Stimulated activated naive CD8-positive, alpha-beta T cell treated with anti-CD3 and anti-CD28 coated beads, Interleukin-15, Interleukin-2, amounts not matched to agents 100 ng/mL and 50 ng/mL, for 24 hours (primary cell): Measurements from ENCODE around the gene ST6GALNAC6.

Source experiments
- H3K27ac Mint-ChIP-seq: one replicate; pipeline ENCODE4 v1.8.0; 2021; ENCODE audit warnings: mild to moderate bottlenecking, mixed read lengths
- H3K27me3 Mint-ChIP-seq: one replicate; pipeline ENCODE4 v1.8.0; 2021; ENCODE audit warnings: mixed read lengths
- H3K36me3 Mint-ChIP-seq: one replicate; pipeline ENCODE4 v1.8.0; 2021; ENCODE audit warnings: low read depth, mixed read lengths
- H3K4me1 Mint-ChIP-seq: one replicate; pipeline ENCODE4 v1.8.0; 2021; ENCODE audit warnings: low read depth, mixed read lengths
- H3K4me3 Mint-ChIP-seq: one replicate; pipeline ENCODE4 v1.8.0; 2021; ENCODE audit warnings: mild to moderate bottlenecking, mixed read lengths
- H3K9me3 Mint-ChIP-seq: one replicate; pipeline ENCODE4 v1.8.0; 2021; ENCODE audit warnings: mixed read lengths

The ST6GALNAC6 gene

DNA sequence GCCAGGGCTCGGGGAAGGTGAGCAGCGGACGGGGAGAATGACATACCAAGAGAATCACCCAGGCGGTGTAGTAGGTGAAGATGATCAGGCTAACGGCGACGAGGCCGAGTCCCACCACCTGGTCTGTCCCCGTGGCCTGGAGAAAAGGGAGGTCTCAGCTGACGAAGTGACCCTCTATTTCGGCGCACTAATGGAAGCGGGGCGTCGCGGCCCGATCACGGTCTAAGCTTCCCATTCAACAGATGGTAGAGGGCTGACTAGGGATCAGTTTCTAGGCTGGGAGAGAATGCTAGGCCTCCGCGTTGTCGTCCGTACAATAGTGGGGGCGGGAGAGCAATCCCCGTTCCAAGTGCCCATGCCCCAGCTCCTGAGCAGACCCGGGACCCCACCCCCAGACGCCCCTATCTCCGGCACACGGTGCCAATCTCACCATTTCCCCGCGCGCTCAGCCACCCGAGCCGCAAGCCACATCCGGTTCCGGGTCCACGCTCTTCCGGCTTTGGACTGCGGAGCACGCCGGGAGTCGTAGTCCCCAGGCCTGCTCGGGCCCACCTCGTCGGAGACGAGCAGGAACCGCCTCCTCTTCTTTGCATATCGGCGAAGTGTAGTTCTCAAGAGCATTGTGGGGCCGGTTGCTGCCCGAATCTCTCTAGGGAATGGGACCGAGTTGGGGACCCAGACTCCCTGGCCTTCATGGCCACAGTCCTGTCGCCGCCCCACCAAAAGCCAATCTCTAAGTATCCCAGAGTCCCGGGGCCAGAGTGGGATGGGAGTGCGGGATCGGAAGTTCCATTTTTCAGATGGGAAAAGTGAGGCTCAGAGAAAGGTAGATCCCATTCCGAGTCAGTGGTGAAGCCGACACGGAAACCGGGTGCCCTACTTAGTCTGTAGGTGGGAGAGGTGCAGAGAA is 38.2 kb upstream of the ST6GALNAC6 start, which contains the start of gene DPM2:
TSS of gene DPM2 (minus strand) at position 467 of the 910 bp plus-strand sequence. CDS start at position 433, 34 bp downstream.
- Mint-ChIP-seq H3K27me3 (no peaks in the 10 kb centered on the region), H3K4me1 (peaks cover 44% of the 10 kb centered on the region), H3K4me3 (peak within 1 kb of the TSS; percentile 92), H3K9me3 (no peaks in the 10 kb centered on the region), H3K36me3 (peaks cover 16% of the 10 kb centered on the region), H3K27ac (peak within 1 kb of the TSS; percentile 87)

DNA sequence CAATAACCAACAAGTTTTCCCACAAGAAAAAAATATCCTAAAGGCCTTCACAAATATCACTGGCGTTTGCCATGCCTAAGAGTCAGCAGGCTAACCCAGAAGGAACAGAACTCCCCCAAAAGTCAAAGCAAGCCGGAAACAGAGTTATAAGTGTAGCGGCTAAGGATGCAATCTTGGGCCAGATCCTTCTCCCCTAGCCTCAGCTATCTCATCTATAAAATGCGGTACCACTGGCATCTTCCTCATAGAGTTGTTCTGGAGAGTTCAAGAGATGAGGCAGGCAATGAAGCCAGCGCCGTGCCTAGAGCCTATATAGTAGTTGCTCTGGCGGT is 37.6 kb upstream of the ST6GALNAC6 start:
- peaks cover 40% of the 10 kb centered on the region for H3K4me1 Mint-ChIP-seq
- no peaks in the 10 kb centered on the region for H3K9me3 Mint-ChIP-seq
- peak overlapping the region; percentile 87 for H3K27ac Mint-ChIP-seq
- H3K27me3 Mint-ChIP-seq = no peaks in the 10 kb centered on the region
- peak overlapping the region; percentile 92 for H3K4me3 Mint-ChIP-seq
- peaks cover 16% of the 10 kb centered on the region for H3K36me3 Mint-ChIP-seq

DNA sequence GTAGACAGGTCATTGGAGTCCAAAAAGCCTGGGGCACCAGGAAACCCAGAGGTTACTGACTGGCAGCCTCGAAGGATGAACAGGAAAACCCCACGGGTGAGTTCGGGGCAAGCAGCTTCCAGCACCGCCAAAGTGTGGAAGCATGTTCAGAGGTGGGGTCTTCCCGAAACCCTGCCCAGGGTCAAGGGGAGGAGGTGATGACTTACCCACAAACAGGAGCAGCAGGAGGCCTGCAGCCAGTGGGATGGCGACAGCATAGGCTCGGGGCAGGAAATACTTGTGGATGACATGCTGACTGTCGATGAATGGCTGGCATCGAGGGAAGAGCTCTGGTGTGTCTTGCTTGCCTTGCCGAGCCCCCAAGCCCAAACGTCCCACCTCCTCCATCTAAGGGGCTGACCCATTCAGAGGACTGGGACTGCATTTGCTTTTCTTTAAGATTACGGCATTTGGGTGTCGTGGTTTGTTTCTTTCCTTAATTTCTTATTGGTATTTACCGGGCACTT is 37.0 kb upstream of the ST6GALNAC6 start:
- Mint-ChIP-seq H3K4me3 (peak overlapping the region; percentile 92), H3K4me1 (peaks cover 43% of the 10 kb centered on the region), H3K9me3 (no peaks in the 10 kb centered on the region), H3K27me3 (no peaks in the 10 kb centered on the region), H3K27ac (peak overlapping the region; percentile 87), H3K36me3 (peaks cover 16% of the 10 kb centered on the region)

DNA sequence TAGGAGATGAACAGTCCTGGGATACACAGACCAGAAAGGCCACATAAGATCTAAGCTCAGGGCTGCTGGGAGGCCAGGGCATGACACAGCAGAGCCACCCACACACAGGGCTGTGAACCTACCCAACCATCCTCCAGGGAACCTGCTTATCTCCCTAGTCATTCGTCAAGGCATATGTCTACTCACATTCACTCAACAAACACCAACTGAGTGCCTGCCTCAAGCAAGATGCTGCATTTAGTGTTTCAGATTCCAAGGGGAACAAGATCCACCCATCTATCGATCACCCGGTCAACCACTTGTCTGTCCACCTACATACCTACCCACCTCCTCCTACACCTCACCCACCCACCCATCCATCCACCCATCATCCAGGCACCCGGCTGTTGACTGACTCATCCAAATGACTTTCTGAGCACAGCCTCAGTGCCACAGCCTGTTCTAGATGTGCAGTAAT is 36.4 kb upstream of the ST6GALNAC6 start:
- H3K36me3 Mint-ChIP-seq = peaks cover 16% of the 10 kb centered on the region
- H3K27ac Mint-ChIP-seq = peak overlapping the region; percentile 87
- peaks cover 49% of the 10 kb centered on the region for H3K4me1 Mint-ChIP-seq

DNA sequence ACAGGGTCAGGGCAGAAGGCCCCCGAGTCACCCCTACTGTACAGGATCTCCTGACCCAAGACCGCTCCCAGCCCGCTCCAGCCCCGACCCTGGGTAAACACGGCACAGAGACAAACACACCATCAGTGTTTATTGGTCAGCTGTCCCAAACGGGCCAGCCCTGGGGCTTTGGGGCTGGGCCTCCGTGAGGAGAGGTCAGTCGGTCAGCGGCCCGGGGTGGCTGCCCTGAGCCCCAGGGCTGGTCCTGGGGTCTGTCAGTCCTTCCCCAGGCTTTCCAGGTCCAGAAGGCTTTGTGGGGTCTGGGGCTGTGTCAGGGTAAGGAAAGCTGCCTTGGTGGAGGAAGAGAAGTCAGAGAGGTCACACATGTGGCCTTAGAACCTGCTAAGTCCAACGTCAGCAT is 35.6 kb upstream of the ST6GALNAC6 start:
- Mint-ChIP-seq H3K4me1 (peaks cover 53% of the 10 kb centered on the region), H3K9me3 (no peaks in the 10 kb centered on the region), H3K27me3 (no peaks in the 10 kb centered on the region), H3K27ac (no peak overlapping the region), H3K36me3 (peaks cover 16% of the 10 kb centered on the region), H3K4me3 (no peak overlapping the region)

More for the DNA sequence above, 36.4 kb upstream of the ST6GALNAC6 start:
- Mint-ChIP-seq H3K9me3 (no peaks in the 10 kb centered on the region), H3K4me3 (peak overlapping the region; percentile 92), H3K27me3 (no peaks in the 10 kb centered on the region)

DNA sequence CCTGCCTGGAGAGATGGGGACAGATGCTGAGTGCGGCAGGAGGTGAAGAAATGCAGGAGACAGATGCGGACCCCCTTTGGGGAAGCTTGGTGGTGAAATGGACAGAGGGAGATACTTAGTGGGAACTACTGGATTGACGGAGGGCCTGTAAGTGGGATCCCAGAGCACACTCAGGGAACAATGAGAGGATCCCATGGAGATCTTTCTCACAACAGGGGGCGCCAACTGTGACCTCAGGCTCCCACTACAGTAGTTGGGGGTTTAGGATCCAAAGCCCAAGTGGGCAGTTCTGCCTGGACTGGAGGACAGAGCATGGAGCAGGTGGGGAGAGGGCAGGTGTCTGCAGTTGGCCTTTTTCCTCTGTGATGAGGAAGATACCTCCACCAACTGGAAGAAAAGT is 34.8 kb upstream of the ST6GALNAC6 start:
- peaks cover 55% of the 10 kb centered on the region for H3K4me1 Mint-ChIP-seq
- no peaks in the 10 kb centered on the region for H3K9me3 Mint-ChIP-seq
- H3K36me3 Mint-ChIP-seq = peaks cover 16% of the 10 kb centered on the region
- no peaks in the 10 kb centered on the region for H3K27me3 Mint-ChIP-seq
- peak overlapping the region; percentile 54 for H3K4me3 Mint-ChIP-seq
- H3K27ac Mint-ChIP-seq = no peak overlapping the region

DNA sequence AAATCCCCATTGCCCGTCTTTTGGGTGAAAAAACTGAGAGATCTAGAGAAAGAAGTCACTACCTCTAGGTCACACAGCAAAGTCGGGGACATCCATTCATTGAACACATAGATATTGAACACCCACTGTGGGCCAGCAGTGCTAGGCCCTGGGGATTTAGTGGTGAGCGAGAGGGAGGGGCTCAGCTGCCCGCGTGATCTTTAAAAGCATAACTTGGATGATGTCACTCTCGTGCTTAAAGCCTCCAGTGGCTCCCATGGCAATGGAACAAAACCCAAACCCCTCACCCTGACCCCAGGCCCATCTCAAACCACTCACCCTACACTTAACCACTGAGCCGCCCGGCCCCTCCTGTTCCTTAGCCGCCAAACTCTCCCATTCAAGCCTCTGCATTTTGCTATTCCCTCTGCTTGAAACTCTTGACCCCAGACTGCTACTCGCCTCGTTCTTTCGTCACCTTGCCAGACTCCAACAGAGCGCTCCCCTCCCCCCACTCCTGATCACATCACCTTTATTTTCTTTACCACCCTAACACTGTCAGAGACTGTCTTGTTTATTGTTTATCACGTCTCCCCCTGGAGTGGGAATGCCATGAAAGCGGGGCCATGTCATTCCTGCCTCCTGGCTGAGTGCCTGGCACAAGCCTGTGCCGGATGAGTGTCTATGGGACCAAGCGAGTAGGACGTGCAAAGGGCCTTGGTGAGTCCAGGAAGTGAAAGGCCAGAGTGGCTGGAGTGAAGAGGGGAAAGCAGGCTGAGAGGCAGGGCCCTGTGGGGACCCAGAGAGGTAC is 31.9 kb upstream of the ST6GALNAC6 start:
- peaks cover 11% of the 10 kb centered on the region for H3K36me3 Mint-ChIP-seq
- peaks cover 4% of the 10 kb centered on the region for H3K27me3 Mint-ChIP-seq
- peak overlapping the region; percentile 7 for H3K27ac Mint-ChIP-seq
- peaks cover 44% of the 10 kb centered on the region for H3K4me1 Mint-ChIP-seq
- H3K4me3 Mint-ChIP-seq = peak overlapping the region; percentile 66
- no peaks in the 10 kb centered on the region for H3K9me3 Mint-ChIP-seq

DNA sequence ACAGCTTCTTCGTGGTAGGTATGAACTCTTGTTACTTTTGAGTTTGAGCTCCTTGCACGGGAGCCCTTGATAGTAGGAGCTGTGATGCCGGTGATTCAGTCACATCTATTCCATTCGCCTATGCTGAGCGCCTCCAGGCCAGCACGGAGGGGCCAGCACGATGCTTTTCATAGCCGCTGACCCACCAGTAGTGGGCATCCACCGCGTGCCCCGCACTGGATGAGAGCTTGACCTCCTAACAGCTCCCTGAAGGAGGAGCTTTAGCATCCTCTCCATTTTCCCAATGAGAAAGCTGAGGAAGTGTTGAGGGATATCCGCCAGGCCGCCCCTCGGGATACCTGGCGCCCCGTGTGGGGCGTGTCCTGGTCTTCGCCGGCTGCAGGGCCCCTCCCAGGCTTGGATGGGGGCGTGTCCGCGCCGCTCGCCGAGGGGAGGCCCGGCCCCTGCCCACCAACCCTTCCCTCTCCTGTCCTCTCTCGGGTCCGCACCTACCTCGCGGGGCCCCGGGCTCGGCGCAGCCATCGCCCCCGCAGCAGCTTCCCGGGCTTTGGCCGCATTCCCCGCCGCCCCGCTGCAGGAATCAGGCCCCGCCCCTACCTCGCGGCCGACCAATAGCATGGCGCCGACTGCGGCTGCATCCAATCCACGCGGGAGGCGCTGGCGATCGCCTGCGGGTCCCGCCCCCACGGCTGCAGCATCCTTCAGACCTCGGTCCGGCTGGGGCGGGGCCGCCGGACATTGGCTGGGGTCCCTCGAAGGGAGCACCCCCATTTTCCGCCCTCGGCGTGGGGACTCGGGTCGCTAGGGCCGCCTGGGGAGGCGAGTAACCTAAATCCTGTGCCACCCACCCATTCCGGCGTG is 31.1 kb upstream of the ST6GALNAC6 start, which contains the start of gene PIP5KL1:
TSS of gene PIP5KL1 (minus strand) at position 547 of the 861 bp plus-strand sequence. CDS start at position 522, 25 bp downstream.
- Mint-ChIP-seq H3K27me3 (peaks cover 10% of the 10 kb centered on the region), H3K36me3 (peaks cover 4% of the 10 kb centered on the region), H3K4me3 (peak within 1 kb of the TSS; percentile 66), H3K9me3 (no peaks in the 10 kb centered on the region), H3K27ac (peak within 1 kb of the TSS; percentile 7), H3K4me1 (peaks cover 36% of the 10 kb centered on the region)

DNA sequence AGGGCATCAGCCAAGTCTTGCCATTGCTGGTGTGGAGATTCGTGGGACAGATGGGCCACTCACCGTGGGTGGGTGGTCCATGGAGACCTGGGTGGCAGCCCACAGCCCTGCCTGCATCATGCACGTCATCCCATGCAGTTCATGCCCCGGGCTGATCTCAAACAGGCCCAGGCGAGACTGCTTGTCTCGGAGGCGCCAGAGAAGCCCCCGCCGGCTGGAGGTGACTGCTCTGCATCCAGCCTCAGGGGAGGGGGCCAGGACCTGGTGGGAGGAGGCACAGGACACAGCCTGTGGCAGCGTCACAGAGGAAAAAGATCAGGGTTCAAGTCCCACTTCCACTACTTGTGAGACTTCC is 30.2 kb upstream of the ST6GALNAC6 start:
- Mint-ChIP-seq H3K4me3 (no peak overlapping the region), H3K27me3 (peaks cover 14% of the 10 kb centered on the region), H3K27ac (no peak overlapping the region), H3K4me1 (peaks cover 29% of the 10 kb centered on the region), H3K9me3 (no peaks in the 10 kb centered on the region), H3K36me3 (peaks cover 4% of the 10 kb centered on the region)

DNA sequence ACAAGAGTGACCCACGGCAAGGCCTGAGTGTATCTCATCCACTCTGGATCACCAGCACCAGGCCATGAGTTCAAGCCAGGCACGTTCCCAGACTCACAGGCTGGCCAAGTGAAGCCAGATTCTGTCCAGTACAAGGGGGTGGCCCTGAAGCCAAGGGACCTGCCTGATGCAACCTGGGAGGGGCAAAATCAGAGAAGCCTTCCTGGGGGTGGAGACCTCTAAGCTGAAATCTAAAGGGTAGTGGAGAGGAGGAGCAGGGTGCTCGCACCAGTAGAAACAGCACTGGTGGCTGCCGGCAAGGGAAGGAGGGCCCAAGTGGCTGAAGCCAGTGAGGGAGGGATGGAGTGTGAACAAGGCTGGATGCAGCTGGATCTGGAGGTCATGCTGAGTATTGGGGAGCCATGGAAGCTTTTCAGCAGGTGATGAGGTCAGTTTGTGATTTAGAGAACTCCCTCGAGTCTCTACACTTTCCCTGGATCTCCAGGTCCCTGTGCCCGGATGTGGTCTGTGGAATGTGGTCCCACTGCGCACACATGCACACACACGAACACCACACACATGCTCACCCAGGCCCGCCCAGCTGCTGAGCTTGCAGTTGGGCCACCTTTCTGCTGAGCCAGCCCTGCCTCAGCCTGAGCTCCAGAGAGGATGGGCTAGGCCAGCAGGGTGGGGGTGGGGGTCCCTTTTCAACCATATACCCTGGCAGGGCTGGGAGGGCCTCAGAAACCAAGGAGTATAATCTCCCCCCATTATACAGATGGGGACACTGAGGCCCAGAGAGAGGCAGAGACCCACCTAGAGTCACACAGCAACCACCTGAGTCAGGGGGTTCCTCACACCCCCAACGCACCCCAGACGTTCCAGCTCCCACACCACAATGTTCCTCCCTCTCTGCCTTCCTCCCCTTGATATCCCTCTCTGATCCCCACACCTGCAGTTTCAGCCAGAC is 29.5 kb upstream of the ST6GALNAC6 start:
- no peaks in the 10 kb centered on the region for H3K36me3 Mint-ChIP-seq
- peaks cover 26% of the 10 kb centered on the region for H3K4me1 Mint-ChIP-seq
- H3K4me3 Mint-ChIP-seq = no peak overlapping the region
- H3K9me3 Mint-ChIP-seq = no peaks in the 10 kb centered on the region
- peaks cover 15% of the 10 kb centered on the region for H3K27me3 Mint-ChIP-seq
- no peak overlapping the region for H3K27ac Mint-ChIP-seq

DNA sequence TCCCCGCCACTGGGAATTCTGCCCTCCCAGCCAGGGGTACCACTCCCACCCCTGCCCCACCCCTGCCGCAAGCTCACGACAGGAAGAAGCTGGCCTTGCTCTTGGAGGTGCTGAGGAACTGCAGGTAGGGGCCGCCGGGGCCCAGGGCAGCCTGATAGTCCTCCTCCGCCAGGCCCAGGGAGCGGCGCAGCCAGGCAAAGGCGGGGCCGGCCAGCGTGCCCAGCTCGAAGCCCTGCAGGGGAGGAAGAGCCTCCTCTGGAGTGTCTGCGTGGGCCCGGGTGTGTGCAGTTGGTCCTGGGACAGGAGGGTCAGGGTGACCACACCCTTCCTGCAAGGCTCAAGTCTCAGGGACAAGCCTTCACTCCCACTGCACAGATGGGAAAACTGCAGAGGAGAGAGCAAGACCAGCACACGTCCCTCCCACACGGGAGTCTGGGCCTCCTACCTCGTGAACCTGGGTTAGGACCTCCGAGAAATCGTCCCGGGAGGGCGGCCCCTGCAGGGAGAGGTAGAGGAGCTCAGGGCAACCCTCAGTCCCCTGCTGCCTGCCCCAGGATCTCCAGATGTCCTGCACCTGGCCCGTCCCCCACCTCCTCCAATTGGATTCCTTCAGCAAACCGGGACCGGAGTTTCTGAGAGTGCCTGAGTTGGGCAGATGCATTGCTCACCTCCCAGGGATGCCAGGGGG is 28.7 kb upstream of the ST6GALNAC6 start:
- no peaks in the 10 kb centered on the region for H3K36me3 Mint-ChIP-seq
- no peak overlapping the region for H3K4me3 Mint-ChIP-seq
- H3K27ac Mint-ChIP-seq = no peak overlapping the region
- peaks cover 26% of the 10 kb centered on the region for H3K4me1 Mint-ChIP-seq
- no peaks in the 10 kb centered on the region for H3K9me3 Mint-ChIP-seq
- H3K27me3 Mint-ChIP-seq = peaks cover 15% of the 10 kb centered on the region

DNA sequence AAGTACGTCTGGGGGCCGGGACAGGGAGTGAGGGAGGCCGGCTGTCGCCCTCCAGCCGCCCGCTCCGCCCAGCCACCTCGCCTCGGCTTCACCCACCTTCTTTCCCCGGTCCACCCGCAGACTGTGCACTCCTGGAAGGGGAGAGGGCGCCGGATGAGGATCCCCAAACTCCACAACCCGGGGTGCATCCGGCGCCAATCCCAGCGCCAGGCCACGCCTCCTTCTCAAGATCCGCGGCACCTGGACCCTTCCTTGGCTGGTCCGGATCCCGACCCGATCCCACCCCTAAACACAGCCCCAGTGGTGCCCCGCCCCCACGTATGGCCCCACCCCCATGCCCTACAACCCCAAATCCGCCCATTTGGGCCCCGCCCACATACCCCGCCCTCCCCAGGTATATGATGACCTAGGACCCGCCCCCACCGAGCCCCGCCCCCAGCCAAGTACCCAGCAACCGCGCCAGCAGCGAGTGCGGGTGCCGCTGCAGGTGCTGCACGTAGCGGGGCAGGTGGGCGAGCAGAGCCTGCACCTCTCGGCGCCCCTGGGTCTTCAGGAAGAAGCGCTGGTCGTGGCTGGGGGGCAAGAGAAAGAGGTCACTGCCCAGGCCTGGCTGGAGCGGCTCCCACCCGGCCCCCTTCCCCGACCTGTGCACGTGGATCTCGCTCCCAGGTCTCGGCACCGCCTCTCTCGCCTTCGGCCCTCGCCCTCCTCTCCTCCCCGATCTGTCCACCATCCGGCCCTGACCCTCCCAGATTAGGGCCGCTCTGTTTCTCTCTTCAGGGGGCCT is 28.0 kb upstream of the ST6GALNAC6 start:
- Mint-ChIP-seq H3K4me1 (peaks cover 26% of the 10 kb centered on the region), H3K27me3 (peaks cover 15% of the 10 kb centered on the region), H3K9me3 (no peaks in the 10 kb centered on the region), H3K27ac (no peak overlapping the region), H3K36me3 (no peaks in the 10 kb centered on the region), H3K4me3 (peak overlapping the region; percentile 70)
